Neural cell (in vitro differentiated cells): Measurements from ENCODE around the gene RASL12. TPM values are rescaled to one million over a fixed set of nuclear protein-coding genes. Genes with fewer than 3 reads are reported as not detected.

Source experiments
- H2AFZ ChIP-seq: fragments of 200-600, 300-800 bp; sonication (generic), shearing (Covaris generic); 2 replicates; pipeline ENCODE4 v1.6.0; 2014; ENCODE audit warnings: low read depth, mild to moderate bottlenecking, antibody characterized with exemption, low read length, moderate library complexity
- H3F3A ChIP-seq: fragments of 200-600 bp; shearing (Covaris generic); 2 replicates; pipeline ENCODE4 v1.6.1; 2016; ENCODE audit warnings: mild to moderate bottlenecking, moderate library complexity, mixed read lengths, antibody characterized with exemption, low read length; ENCODE audit not compliant: insufficient read depth, poor library complexity, severe bottlenecking
- H3K27ac ChIP-seq: fragments of 200-600, 300-800 bp; sonication (generic), shearing (Covaris generic); 2 replicates; pipeline ENCODE4 v1.5.1; 2014; ENCODE audit warnings: mild to moderate bottlenecking, low read length, moderate library complexity
- H3K27me3 ChIP-seq: fragments of 300-800, 200-600 bp; sonication (generic), shearing (Covaris generic); 2 replicates; pipeline ENCODE4 v1.6.0; 2014; ENCODE audit warnings: mild to moderate bottlenecking, low read depth, low read length, moderate library complexity; ENCODE audit not compliant: insufficient read depth
- H3K36me3 ChIP-seq: fragments of 300-800, 200-600 bp; sonication (generic), shearing (Covaris generic); 2 replicates; pipeline ENCODE4 v1.5.1; 2014; ENCODE audit warnings: mild to moderate bottlenecking, antibody characterized with exemption, low read length, moderate library complexity; ENCODE audit not compliant: insufficient read depth
- H3K4me2 ChIP-seq: fragments of 300-800, 200-600 bp; sonication (generic), shearing (Covaris generic); 2 replicates; pipeline ENCODE4 v1.6.0; 2014; ENCODE audit warnings: mild to moderate bottlenecking, low read length
- H3K4me3 ChIP-seq: fragments of 300-800, 200-600 bp; sonication (generic), shearing (Covaris generic); 2 replicates; pipeline ENCODE4 v1.5.1; 2014; ENCODE audit warnings: mild to moderate bottlenecking, low read length, moderate library complexity
- H3K79me2 ChIP-seq: fragments of 200-600 bp; shearing (Covaris generic); replicated peaks from 2 replicates; pipeline ENCODE4 v1.6.0; 2014; ENCODE audit warnings: mild to moderate bottlenecking, low read length, moderate library complexity; ENCODE audit not compliant: insufficient read depth
- H3K9ac ChIP-seq: fragments of 300-800, 200-600 bp; sonication (generic), shearing (Covaris generic); 2 replicates; pipeline ENCODE4 v1.6.1; 2016; ENCODE audit warnings: mild to moderate bottlenecking, low read length, mixed read lengths
- H3K9me2 ChIP-seq: fragments of 200-600 bp; shearing (Covaris generic); 2 replicates; pipeline ENCODE4 v1.6.1; 2016; ENCODE audit warnings: mild to moderate bottlenecking, low read length, mixed read lengths; ENCODE audit not compliant: insufficient read depth
- H3K9me3 ChIP-seq: fragments of 200-600, 300-800 bp; sonication (generic), shearing (Covaris generic); 2 replicates; pipeline ENCODE4 v1.6.1; 2016; ENCODE audit warnings: mild to moderate bottlenecking, mixed run types, low read length, moderate library complexity, mixed read lengths
- H4K20me1 ChIP-seq: fragments of 200-600 bp; shearing (Covaris generic); 2 replicates; pipeline ENCODE4 v1.6.1; 2016; ENCODE audit warnings: mild to moderate bottlenecking, mixed run types; ENCODE audit not compliant: insufficient read depth
- CTCF ChIP-seq: fragments of 450-650 bp; IDR thresholded peaks from 2 replicates; pipeline ENCODE4 v1.5.1; 2014; ENCODE audit warnings: antibody characterized with exemption, mild to moderate bottlenecking, moderate library complexity; ENCODE audit not compliant: poor library complexity, severe bottlenecking
- EP300 ChIP-seq: fragments of 450-650 bp; conservative IDR thresholded peaks from 2 replicates; pipeline ENCODE4 v1.6.1; 2014; ENCODE audit warnings: antibody characterized with exemption, mild to moderate bottlenecking, moderate library complexity; ENCODE audit not compliant: poor library complexity, severe bottlenecking
- EZH2 ChIP-seq: fragments of 200-600, 300-800 bp; shearing (Covaris generic), sonication (generic); IDR thresholded peaks from 2 replicates; pipeline ENCODE4 v1.6.1; 2014; ENCODE audit warnings: antibody characterized with exemption, low read length, borderline replicate concordance, mild to moderate bottlenecking; ENCODE audit not compliant: insufficient read depth, poor library complexity, severe bottlenecking
- MXI1 ChIP-seq: fragments of 450-650 bp; conservative IDR thresholded peaks from 2 replicates; pipeline ENCODE4 v1.6.1; 2014; ENCODE audit warnings: antibody characterized with exemption, mild to moderate bottlenecking; ENCODE audit not compliant: poor library complexity, severe bottlenecking
- POLR2AphosphoS5 ChIP-seq: IDR thresholded peaks from 2 replicates; pipeline ENCODE4 v1.6.1; 2012
- RAD21 ChIP-seq: fragments of 450-650 bp; conservative IDR thresholded peaks from 2 replicates; pipeline ENCODE4 v1.6.1; 2014; ENCODE audit warnings: antibody characterized with exemption, mild to moderate bottlenecking, moderate library complexity
- REST ChIP-seq: IDR thresholded peaks from 2 replicates; pipeline ENCODE4 v1.6.1; 2012; ENCODE audit warnings: borderline replicate concordance
- SMC3 ChIP-seq: fragments of 450-650 bp; conservative IDR thresholded peaks from 2 replicates; pipeline ENCODE4 v1.6.1; 2014; ENCODE audit warnings: antibody characterized with exemption, mild to moderate bottlenecking, moderate library complexity; ENCODE audit not compliant: poor library complexity
- TAF1 ChIP-seq: IDR thresholded peaks from 2 replicates; pipeline ENCODE4 v1.6.1; 2012; ENCODE audit warnings: low read depth
- polyA plus RNA-seq: library from polyadenylated mRNA; depleted of rRNA; stranded (reverse); fragments of >200 nt; gene quantifications from 2 replicates; pipeline ENCODE4 v1.2.3, GENCODE V29; 2014

RASL12 gene
- polyA plus RNA-seq, 1 donor from 2014 or later: not detected

DNA sequence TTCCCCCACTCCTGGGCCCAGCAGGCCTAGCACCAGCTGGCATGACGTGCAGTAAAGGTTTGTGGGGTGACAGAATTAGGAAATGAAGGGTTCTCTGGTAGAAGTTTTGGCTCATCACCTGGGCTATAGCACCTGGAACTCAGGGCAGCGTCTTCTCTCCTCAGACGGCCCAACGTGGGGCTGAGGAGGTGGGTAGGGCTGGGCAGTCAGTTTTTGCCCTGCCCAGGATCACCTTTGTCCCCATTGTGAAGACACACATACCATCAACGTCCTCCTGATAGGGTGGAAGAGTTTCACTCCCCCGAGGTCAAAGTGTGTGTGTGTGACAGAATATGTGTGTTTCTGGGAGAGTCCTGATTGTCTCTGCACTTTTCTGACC lies 20.8 kb upstream of the RASL12 start:
- Histone ChIP-seq H3K36me3 (no peaks in the 10 kb centered on the region), H4K20me1 (no peaks in the 10 kb centered on the region), H3K79me2 (no peaks in the 10 kb centered on the region), H3K27ac (no peak overlapping the region), H3K27me3 (peaks cover 11% of the 10 kb centered on the region), H3K9me2 (no peaks in the 10 kb centered on the region), H2AFZ (no peak overlapping the region), H3K4me2 (no peak overlapping the region), H3K9me3 (no peaks in the 10 kb centered on the region), H3F3A (no peaks in the 10 kb centered on the region), H3K4me3 (no peak overlapping the region), H3K9ac (no peak overlapping the region)
- TF ChIP-seq MXI1 (no peak), POLR2AphosphoS5 (no peak), CTCF (no peak), REST (no peak), RAD21 (no peak), EP300 (no peak), TAF1 (no peak), SMC3 (no peak), EZH2 (no peak)

GRCh38 chr15:65087873-65088642 lies 20.3 kb upstream of the RASL12 start:
- Histone ChIP-seq H3K9me2 (no peaks in the 10 kb centered on the region), H2AFZ (no peak overlapping the region), H3K27me3 (peaks cover 11% of the 10 kb centered on the region), H3K4me2 (no peak overlapping the region), H3K9me3 (no peaks in the 10 kb centered on the region), H3K36me3 (no peaks in the 10 kb centered on the region), H3K9ac (no peak overlapping the region), H4K20me1 (no peaks in the 10 kb centered on the region), H3F3A (no peaks in the 10 kb centered on the region), H3K79me2 (no peaks in the 10 kb centered on the region), H3K27ac (no peak overlapping the region), H3K4me3 (no peak overlapping the region)
- TF ChIP-seq SMC3: no peak
- no peak for TF ChIP-seq TAF1
- TF ChIP-seq POLR2AphosphoS5: no peak
- TF ChIP-seq REST: no peak
- no peak for TF ChIP-seq MXI1
- TF ChIP-seq EZH2: no peak
- TF ChIP-seq RAD21: no peak
- TF ChIP-seq CTCF: no peak
- TF ChIP-seq EP300: no peak
